Nephron (organoid): ENCODE data around the gene STK4.
"Not testable (repeated sequence)": the region's sequence is repeated elsewhere in the genome, so short reads cannot be mapped to it uniquely, and the experiment has no call there.

ENCODE experiments used
- H3K27ac Mint-ChIP-seq, 3 experiments: 2 replicates each; pipeline ENCODE4 v1.8.0; 2020; ENCODE audit warnings: mixed read lengths in 3 of 3, mild to moderate bottlenecking in 2 of 3, moderate library complexity in 1 of 3
- H3K27me3 Mint-ChIP-seq: 2 replicates; pipeline ENCODE4 v1.8.0; 2021; ENCODE audit warnings: low read depth, mild to moderate bottlenecking, moderate library complexity, mixed read lengths
- H3K36me3 Mint-ChIP-seq: 2 replicates; pipeline ENCODE4 v1.8.0; 2020; ENCODE audit warnings: low read depth, mixed read lengths
- H3K4me1 Mint-ChIP-seq: 2 replicates; pipeline ENCODE4 v1.8.0; 2020; ENCODE audit warnings: mixed read lengths
- H3K4me3 Mint-ChIP-seq, 3 experiments: 2 replicates each; pipeline ENCODE4 v1.8.0; 2020; ENCODE audit warnings: mild to moderate bottlenecking in 3 of 3, mixed read lengths in 3 of 3, moderate library complexity in 2 of 3
- H3K9me3 Mint-ChIP-seq: 2 replicates; pipeline ENCODE4 v1.8.0; 2020; ENCODE audit warnings: mixed read lengths
- CTCF ChIP-seq, 3 experiments: fragments of 200-600 bp; sonication (generic); IDR thresholded peaks; one replicate each; pipeline ENCODE4 v1.5.0; 2021; ENCODE audit warnings: antibody characterized with exemption in 3 of 3; ENCODE audit not compliant: unreplicated experiment in 3 of 3

The STK4 gene

DNA sequence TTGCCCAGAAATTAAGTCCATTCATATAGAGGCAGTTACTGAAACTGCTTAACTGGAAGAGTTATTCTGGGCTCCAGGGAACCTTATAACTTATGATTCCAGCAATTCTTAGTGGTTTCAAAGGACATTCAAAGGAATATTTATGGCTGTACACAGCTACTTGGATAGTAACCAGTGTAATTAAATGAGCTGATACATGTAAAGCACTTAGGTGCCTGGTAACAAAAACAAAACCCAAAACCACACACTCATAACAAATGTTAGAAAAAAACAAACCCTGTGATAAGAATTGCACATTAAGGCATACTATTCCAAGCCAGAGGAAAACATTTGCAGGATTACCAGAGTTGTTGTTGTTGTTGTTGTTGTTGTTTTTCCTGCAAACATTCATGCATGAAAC is 51.5 kb downstream of the STK4 start:
- peak overlapping the region in 2 of 3 experiments; percentile 44 to 83 for H3K27ac Mint-ChIP-seq
- H3K27me3 Mint-ChIP-seq, result no peaks in the 10 kb centered on the region
- H3K9me3 Mint-ChIP-seq, result no peaks in the 10 kb centered on the region
- H3K4me3 Mint-ChIP-seq, result no peak overlapping the region
- TF ChIP-seq CTCF (IDR thresholded peaks at IDR 0.05; ENCODE audit: unreplicated experiment in 3 of 3), result no peak
- H3K4me1 Mint-ChIP-seq, result peaks cover 50% of the 10 kb centered on the region
- H3K36me3 Mint-ChIP-seq, result peaks cover 4% of the 10 kb centered on the region

- H3K36me3 Mint-ChIP-seq, result peaks cover 4% of the 10 kb centered on the region
- H3K27me3 Mint-ChIP-seq, result no peaks in the 10 kb centered on the region
- TF ChIP-seq CTCF (IDR thresholded peaks at IDR 0.05; ENCODE audit: unreplicated experiment in 3 of 3), result no peak
- peaks cover 50% of the 10 kb centered on the region for H3K4me1 Mint-ChIP-seq
- no peaks in the 10 kb centered on the region for H3K9me3 Mint-ChIP-seq
- peak overlapping the region; percentile 13 to 64 (median 47) for H3K27ac Mint-ChIP-seq
- no peak overlapping the region for H3K4me3 Mint-ChIP-seq
These were observed 52.9 kb downstream of the STK4 start for GRCh38 chr20:45019027-45019761.

- Mint-ChIP-seq H3K36me3 (peaks cover 4% of the 10 kb centered on the region), H3K4me1 (peaks cover 50% of the 10 kb centered on the region), H3K27ac (peak overlapping the region in 2 of 3 experiments; percentile 47 to 64), H3K4me3 (no peak overlapping the region), H3K27me3 (no peaks in the 10 kb centered on the region), H3K9me3 (no peaks in the 10 kb centered on the region)
- TF ChIP-seq CTCF (IDR thresholded peaks at IDR 0.05; ENCODE audit: unreplicated experiment in 3 of 3), result no peak
These were observed 53.4 kb downstream of the STK4 start for GRCh38 chr20:45019762-45020123.

DNA sequence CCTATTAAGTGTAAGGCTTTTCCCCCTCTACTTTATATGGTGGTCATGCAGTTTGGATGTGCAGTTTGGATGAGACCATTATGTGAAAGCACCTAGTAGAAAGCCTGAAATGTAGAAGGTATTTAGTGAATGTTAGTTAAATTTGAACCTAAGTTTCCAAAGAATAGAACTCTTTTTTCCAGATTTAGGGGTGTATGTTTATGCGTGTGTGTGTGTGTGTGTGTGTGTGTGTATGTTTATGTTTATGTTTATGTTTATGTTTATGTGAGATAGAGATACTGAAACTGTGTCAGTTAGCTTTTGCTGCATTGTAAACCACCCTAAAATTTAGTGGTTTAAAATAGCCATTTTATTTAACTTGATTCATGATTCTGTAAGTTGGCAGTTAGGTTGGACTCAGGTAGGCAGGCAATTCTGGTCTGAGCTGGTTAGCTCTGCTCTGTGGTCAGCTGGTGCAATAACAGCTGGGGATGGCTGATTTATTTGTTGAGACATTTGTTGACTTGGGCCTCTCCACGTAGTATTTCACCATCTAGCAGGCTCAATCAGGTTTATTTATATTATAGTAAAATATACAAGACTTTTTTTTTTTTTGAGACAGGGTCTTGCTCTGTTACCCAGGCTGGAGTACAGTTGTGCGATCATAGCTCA is 54.0 kb downstream of the STK4 start:
- no peak for TF ChIP-seq CTCF (IDR thresholded peaks at IDR 0.05; ENCODE audit: unreplicated experiment in 3 of 3)
- Mint-ChIP-seq H3K27me3 (no peaks in the 10 kb centered on the region), H3K4me1 (peaks cover 47% of the 10 kb centered on the region), H3K4me3 (no peak overlapping the region), H3K36me3 (peaks cover 10% of the 10 kb centered on the region), H3K9me3 (no peaks in the 10 kb centered on the region), H3K27ac (peak overlapping the region in 2 of 3 experiments; percentile 6 to 47)

DNA sequence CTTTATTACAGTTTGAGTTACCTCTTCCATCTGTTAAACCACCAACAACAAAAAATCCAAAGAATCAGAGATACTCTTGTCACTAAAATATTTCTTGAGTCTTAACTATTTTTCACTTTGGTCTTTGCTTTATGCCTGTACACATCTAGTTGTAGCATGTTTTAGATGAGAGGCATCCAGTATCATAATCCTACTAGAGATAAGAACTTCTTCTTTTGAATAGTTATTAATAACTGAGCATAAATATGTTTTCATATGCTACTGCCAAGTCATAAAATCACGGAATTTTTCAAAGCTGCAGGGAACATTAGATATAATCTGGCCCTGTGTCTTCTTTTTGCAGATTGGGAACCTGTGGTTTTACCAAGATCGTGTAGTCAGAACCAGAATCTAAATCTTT is 55.3 kb downstream of the STK4 start:
- Mint-ChIP-seq H3K9me3 (no peaks in the 10 kb centered on the region), H3K4me1 (peaks cover 36% of the 10 kb centered on the region), H3K36me3 (peaks cover 19% of the 10 kb centered on the region), H3K27ac (peak overlapping the region in 2 of 3 experiments; percentile 55 to 72), H3K27me3 (no peaks in the 10 kb centered on the region), H3K4me3 (no peak overlapping the region)
- TF ChIP-seq CTCF (IDR thresholded peaks at IDR 0.05; ENCODE audit: unreplicated experiment in 3 of 3), result no peak

GRCh38 chr20:45023140-45023539 is 56.8 kb downstream of the STK4 start:
- not testable (repeated sequence) for H3K4me3 Mint-ChIP-seq, H3K9me3 Mint-ChIP-seq

More at GRCh38 chr20:45023140-45023539, 56.8 kb downstream of the STK4 start:
- H3K27ac Mint-ChIP-seq, H3K27me3 Mint-ChIP-seq: not testable (repeated sequence)
- Mint-ChIP-seq H3K4me1 (peaks cover 22% of the 10 kb centered on the region), H3K36me3 (peaks cover 25% of the 10 kb centered on the region)
